GM19043 (cell line): ENCODE measurements around the gene PRKN.

Experiments
- ATAC-seq: cut with Tn5 transposase; IDR thresholded peaks from one replicate; pipeline ENCODE4 v1.9.1; 2021; ENCODE audit warnings: low read depth; ENCODE audit not compliant: unreplicated experiment

Gene PRKN

GRCh38 chr6:161424421-161424820, 1303.1 kb downstream of the PRKN start:
- no peak for ATAC-seq

GRCh38 chr6:161422710-161423680, 1304.6 kb downstream of the PRKN start:
- no peak for ATAC-seq

- peak; percentile 80 for ATAC-seq
These were observed 1309.1 kb downstream of the PRKN start for GRCh38 chr6:161418463-161418945.

- ATAC-seq: no peak
These were observed 1309.7 kb downstream of the PRKN start for GRCh38 chr6:161417717-161418462.

- no peak for ATAC-seq
These were observed 1312.2 kb downstream of the PRKN start for GRCh38 chr6:161415302-161415855.

- ATAC-seq: no peak
These were observed 1312.9 kb downstream of the PRKN start for GRCh38 chr6:161414707-161415106.

GRCh38 chr6:161414180-161414579, 1313.4 kb downstream of the PRKN start:
- no peak for ATAC-seq

GRCh38 chr6:161413355-161413771, 1314.2 kb downstream of the PRKN start:
- ATAC-seq: no peak

GRCh38 chr6:161412795-161413194, 1314.8 kb downstream of the PRKN start:
- ATAC-seq: no peak

GRCh38 chr6:161411265-161411944, 1316.2 kb downstream of the PRKN start:
- ATAC-seq: no peak

- ATAC-seq: no peak
These were observed 1316.8 kb downstream of the PRKN start for GRCh38 chr6:161410736-161411135.

GRCh38 chr6:161410076-161410475, 1317.5 kb downstream of the PRKN start:
- ATAC-seq: no peak

GRCh38 chr6:161409353-161409752, 1318.2 kb downstream of the PRKN start:
- no peak for ATAC-seq

- no peak for ATAC-seq
These were observed 1319.5 kb downstream of the PRKN start for GRCh38 chr6:161408041-161408440.

GRCh38 chr6:161407581-161407980, 1320.0 kb downstream of the PRKN start:
- no peak for ATAC-seq

- ATAC-seq: no peak
These were observed 1320.5 kb downstream of the PRKN start for GRCh38 chr6:161407115-161407514.

GRCh38 chr6:161406646-161407045, 1320.9 kb downstream of the PRKN start:
- no peak for ATAC-seq

- no peak for ATAC-seq
These were observed 1322.1 kb downstream of the PRKN start for GRCh38 chr6:161405418-161405817.

GRCh38 chr6:161403717-161404116, 1323.8 kb downstream of the PRKN start:
- ATAC-seq: no peak

GRCh38 chr6:161401587-161402309, 1325.8 kb downstream of the PRKN start:
- no peak for ATAC-seq
